HG03045 (cell line): Measurements from ENCODE around the gene LGI4.
"Not testable (repeated sequence)": the region's sequence is repeated elsewhere in the genome, so short reads cannot be mapped to it uniquely, and the experiment has no call there.

Experiments used
- ATAC-seq: cut with Tn5 transposase; IDR thresholded peaks from one replicate; pipeline ENCODE4 v1.9.1; 2021; ENCODE audit warnings: mild to moderate bottlenecking, moderate library complexity; ENCODE audit not compliant: unreplicated experiment

LGI4 gene

DNA sequence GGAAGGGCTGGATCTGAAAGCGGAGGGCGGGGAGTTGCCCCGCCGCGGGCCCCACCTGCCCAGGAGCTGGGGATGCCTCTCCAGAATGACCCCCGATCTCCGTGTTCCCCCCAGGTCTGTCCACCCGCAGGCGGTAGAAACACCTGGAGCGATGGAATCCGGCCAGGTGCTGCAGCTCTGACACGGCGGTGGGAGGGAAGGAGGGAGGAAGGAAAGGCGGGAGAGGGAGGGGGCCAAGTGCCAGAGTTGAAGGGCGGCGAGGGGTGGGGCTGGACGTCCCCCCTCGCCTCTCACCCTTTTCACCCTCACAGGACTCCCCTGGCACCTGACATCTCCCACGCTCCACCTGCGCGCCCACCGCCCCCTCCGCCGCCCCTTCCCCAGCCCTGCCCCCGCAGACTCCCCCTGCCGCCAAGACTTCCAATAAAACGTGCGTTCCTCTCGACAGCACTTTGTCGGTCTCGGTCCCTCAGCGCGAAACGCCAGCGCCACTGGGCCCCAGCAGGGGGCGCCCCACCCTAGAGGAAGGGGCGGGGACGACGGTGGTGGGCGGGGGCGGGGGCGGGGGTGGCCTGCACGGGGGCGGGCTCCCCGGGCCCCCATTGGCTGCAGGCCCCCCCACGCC, 7.9 kb upstream of the LGI4 start:
- no peak for ATAC-seq

DNA sequence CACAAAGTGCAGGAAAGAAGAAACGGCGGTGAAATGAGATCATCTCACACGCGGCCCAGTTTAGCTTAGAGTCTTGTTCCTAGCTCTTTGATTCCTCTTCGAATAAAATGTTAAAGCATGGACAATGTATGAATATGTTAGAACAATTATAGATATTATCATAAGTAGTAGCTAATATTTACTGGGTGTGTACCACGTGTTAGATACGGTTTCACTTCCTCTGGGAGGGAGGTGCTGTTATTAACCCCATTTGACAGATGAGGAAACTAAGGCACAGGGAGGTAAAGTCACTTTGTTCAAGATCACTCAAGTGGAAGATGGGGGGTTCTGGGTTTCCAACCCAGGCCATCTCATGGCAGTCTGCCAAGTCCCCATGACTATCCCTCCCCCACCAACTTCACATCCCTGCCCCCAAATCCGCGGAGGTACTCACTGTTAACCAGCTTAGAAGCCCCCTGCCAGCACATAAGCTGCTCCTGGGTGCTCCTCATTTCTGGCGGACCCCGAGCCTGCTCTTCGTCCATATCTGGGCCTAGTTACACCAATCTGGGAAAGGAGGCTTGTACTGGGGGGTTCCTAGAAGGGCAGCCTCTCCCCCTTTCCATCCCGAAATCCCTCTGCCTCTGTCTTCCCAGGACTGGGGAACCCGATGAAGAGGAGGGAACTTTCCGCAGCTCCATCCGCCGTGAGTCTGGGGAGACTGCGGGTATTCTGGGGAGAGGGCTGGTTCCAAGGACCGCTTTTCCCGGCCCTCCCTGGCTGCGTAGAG, 7.2 kb upstream of the LGI4 start:
- ATAC-seq = no peak

DNA sequence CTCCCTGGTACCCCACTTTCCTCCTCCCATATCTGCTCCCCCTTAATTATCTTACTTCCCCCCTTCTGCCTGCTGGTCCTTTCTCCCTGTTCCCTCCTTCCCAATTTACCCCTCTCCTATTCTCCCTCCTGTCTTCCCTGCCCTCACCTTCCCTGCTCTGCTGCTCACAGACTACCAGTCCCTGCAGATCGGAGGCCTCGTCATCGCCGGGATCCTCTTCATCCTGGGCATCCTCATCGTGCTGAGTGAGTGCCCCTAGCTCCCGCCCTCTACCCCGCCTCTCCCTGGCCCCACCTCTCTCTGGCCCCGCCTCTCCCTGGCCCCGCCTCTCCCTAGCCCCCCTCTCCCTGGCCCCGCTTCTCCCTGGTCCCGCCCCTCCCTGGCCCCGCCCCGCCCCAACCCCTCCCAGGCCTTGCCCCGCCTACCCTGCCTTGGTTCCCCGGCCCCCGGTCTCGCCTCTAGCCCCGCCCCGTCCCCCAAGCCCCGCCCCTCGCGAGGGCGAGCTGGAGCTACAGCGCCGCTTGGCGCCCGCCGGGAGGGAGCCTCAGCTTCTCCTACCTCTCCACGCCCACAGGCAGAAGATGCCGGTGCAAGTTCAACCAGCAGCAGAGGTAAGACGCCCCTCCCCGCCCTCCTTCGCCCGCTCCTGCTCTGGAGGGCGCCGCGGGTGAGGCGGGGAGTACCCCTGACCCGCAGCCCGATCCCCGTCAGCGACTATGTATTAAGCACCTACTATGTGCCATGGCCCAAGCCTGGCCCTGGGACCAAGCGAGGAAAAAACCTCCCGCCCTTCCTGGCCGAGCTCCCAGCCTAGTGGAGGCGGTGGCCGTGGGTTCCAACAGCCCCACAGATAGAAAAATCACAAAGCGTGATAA, 6.3 kb upstream of the LGI4 start:
- ATAC-seq = no peak

DNA sequence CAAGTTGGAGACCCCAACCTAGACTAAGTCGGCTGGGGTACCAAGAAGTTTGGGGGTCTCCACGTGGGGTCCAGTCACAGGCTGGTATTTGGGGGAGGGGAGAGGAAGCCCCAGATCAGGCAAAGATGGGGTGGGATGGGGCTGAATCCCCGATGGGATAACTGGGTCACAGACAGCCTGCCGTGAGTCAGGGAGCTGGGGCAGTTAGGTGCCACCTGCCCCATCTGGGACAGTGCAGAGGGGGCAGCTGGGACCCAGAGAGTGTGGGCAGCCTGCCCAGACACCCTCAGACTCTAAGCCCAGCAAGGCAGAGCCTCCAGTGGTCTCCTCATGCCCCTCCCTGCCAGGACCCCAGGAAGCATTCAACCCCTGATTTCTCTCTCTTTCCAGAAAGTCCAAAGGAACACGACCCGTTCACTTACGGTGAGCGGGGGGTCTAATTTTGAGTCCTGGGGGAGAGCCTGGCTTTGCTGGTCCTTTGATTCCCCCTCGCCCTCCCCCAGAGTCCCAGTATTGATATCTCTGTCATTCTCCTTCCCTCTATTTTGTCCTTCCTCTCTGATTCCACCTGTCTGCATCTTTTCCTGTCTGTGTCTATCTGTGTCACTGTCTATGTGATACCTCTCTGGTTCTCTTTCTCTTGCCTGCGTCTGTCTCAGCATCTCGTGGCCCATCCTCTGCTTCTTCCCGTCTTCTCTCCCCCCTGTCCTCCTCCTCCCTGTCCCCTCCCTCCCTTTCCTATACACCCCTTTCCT, 5.5 kb upstream of the LGI4 start:
- no peak for ATAC-seq

- no peak for ATAC-seq
Measured at GRCh38 chr19:35138305-35138892, 3.5 kb upstream of the LGI4 start, which contains the start of gene FXYD1. FXYD1 (plus strand) TSS chr19:35138824; CDS start chr19:35140080, 1,256 bp downstream.

GRCh38 chr19:35136977-35137702, 2.3 kb upstream of the LGI4 start:
- no peak for ATAC-seq

- no peak for ATAC-seq
Measured at GRCh38 chr19:35136231-35136630, 1.4 kb upstream of the LGI4 start.

DNA sequence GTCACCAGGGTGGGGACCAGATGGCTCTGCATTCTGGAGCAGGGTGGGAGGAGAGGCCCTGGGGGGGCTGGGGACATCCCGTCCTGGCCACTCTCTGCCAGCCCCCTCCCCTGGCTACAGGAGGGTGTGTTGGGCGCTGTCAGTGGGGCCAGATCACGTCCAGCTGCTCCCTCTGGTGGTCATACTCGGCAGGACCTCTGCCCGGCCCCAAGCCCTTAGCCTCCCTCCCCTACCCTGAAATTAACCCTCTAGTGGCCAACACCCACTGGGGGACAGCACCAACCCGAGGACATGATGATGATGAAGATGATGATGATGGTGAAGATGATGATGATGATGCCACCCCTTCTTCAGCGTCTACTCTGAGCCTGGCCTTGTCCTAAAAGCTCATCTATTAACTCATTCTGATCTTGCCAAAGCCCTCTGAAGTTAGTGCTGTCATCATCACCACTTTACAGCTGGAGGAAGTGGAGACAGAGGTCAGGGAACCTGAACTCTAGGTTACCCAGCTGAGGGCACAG, 590 bp upstream of the LGI4 start:
- no peak for ATAC-seq

DNA sequence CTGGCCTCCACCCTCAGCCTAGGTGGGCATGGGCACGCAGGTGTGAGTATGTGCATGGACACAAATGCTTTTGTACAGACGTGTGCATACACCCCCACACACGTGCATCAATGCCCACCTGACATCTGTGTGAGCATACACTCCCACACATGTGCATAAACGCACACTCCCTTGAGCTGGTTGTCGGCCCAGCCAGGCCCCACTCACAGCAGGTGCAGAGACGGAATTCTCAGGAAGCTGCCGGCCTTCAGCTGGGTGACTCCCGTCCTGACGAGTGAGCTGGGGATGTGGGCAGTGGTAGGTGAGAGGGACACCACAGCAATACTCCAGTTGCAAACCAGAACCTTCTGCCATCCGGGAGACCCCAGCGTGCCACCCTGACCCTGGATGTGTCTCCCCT, 1.0 kb downstream of the LGI4 start:
- ATAC-seq = no peak

DNA sequence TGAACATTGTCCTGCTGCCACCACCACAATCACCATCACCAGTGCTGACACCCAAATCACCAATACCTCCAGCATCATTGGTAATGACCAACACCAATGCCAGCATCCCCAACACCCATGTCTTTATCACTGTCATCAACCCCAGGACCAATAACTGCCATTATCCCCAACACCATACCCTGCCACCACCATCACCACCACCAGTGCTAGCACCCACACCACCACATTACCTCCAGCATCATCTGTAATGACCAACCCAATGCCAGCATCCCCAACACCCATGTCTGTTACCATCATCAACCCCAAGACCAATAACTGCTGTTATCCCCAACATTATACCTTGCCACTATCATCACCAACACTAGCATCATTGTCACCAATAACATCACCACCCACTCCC, 2.6 kb downstream of the LGI4 start:
- no peak for ATAC-seq

- ATAC-seq = no peak
Measured at GRCh38 chr19:35130761-35131720, 3.8 kb downstream of the LGI4 start.

DNA sequence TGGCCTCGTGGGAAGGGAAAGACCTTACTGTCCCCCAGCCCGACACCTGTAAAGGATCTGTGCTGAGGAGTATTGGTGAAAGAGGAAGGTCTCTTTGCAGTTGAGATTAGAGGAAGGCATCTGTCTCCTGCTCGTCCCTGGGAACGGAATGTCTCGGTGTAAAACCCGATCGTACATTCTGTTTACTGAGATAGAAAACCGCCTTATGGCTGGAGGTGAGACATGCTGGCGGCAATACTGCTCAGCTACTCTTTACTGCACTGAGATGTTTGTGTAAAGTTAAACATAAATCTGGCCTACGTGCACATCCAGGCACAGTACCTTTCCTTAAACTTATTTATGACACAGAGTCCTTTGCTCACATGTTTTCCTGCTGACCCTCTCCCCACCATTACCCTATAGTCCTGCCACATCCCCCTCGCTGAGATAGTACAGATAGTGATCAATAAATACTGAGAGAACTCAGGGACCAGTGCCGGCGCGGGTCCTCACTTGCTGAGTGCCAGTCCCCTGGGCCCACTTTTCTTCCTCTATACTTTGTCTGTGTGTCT, 5.1 kb downstream of the LGI4 start:
- not testable (repeated sequence) for ATAC-seq

GRCh38 chr19:35128398-35129057, 6.3 kb downstream of the LGI4 start:
- ATAC-seq = no peak

DNA sequence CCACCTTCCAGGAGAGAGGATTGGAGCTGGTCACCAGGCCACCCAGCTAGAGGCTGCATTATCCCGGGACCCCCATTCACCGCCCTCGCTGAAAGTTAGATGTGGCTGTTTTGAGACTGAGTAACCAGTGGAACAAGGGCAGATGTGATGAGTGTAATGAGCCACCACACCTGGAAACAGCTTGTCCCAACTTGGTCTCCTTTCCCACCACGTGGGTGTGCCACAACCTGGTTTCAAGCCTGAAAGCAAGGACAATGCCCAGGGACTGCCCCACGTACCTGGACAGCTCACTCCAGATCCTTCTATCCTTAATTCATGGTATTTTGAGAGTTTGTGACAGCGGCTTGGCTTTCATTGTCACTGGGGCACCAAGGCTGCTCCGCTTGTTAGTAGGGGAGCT, 7.0 kb downstream of the LGI4 start:
- ATAC-seq = no peak

- no peak for ATAC-seq
Measured at GRCh38 chr19:35126624-35126959, 8.3 kb downstream of the LGI4 start.

DNA sequence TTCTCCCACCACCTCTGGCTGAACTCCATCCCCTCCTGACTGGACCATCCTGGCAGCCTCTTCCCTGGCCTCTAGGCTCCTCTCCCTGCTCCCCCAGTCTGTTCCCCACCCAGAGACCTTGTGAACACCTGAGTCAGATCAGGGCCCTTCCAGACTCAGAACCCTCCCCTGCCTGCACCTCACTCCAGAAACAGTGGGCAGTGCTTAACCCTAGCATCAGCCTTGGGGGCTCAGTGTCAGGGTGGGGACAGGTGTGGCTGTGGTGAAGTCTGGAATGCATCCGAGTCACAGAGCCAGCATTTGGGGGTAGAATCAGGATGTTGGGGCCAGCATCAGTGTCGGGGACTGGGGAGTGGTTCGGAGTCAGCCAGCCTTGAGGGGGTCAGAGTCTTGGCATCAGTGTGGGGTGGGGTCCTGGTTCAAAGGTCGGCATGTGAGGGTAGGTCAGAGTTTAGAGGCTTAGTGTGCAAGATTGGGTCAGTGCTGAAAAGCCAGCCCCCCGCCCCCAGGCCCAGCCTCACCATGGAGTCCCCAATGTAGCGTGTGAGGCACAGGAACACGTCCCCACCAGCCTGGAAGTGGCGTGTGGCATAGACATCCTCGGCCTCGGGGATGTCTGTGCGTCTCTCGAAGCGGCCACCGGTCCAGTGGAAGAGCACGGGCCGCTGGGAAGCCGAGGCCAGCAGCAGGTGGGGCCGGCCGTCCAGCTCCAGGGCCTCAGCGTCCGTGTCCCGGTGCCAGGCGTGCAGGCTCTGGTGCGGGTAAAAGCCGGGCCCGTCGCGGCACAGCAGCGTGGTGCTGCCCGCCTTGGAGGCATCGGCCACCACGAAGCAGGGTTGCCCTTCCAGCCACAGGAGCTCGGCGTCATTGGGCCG, 8.9 kb downstream of the LGI4 start:
- ATAC-seq = no peak

GRCh38 chr19:35125270-35125717, 9.6 kb downstream of the LGI4 start:
- no peak for ATAC-seq
